ENCODE measurements around the gene CBL. TPM values are rescaled to one million over a fixed set of nuclear protein-coding genes. Genes with fewer than 3 reads are reported as not detected.

The CBL gene
- total and polyA plus RNA-seq, 2 donors from 2014 or later = 2.0 to 20.6 TPM

GRCh38 chr11:119340335-119341221 lies 134.4 kb downstream of the CBL start, which contains the start of gene C1QTNF5:
Gene C1QTNF5 (minus strand): TSS chr11:119340883. CDS start chr11:119340397, 486 bp downstream.
- peak within 1 kb of the TSS in 1 of 3 donors; percentile 56 for H3K4me3 ChIP-seq (ENCODE audit: low read length in 3 of 3)
- H3K36me3 ChIP-seq (ENCODE audit: control insufficient read depth in 2 of 3, insufficient read depth in 3 of 3, low read length in 3 of 3) = no peaks in the 10 kb centered on the region
- no peaks in the 10 kb centered on the region for H3K27me3 ChIP-seq (ENCODE audit: control insufficient read depth, insufficient read depth, low read length)
- intact Hi-C loops (cut with DNase I) = no loop called here
- peak; percentile 74 to 96 (median 82) for DNase-seq
- TF ChIP-seq CTCF (IDR thresholded peaks at IDR 0.05; ENCODE audit: borderline replicate concordance, extremely low read depth, insufficient read depth) = no peak
- H3K27ac ChIP-seq (ENCODE audit: low read depth in 2 of 2, low read length in 2 of 2) = peak within 1 kb of the TSS; percentile 80 to 82
- peak within 1 kb of the TSS in 2 of 3 donors; percentile 57 to 73 for H3K9ac ChIP-seq (ENCODE audit: low read length in 3 of 3)
- H3K9me3 ChIP-seq (ENCODE audit: control insufficient read depth in 2 of 3, insufficient read depth in 1 of 3, low read length in 3 of 3) = no peaks in the 10 kb centered on the region
- no peak for FAIRE-seq
- peaks cover 0 to 24% (median 6%) of the 10 kb centered on the region in 3 donors for H3K4me1 ChIP-seq (ENCODE audit: control insufficient read depth in 2 of 3, insufficient read depth in 2 of 3, low read depth in 1 of 3, low read length in 3 of 3)

- Histone ChIP-seq H3K4me1 (ENCODE audit: control insufficient read depth in 2 of 3, insufficient read depth in 2 of 3, low read depth in 1 of 3, low read length in 3 of 3) (peaks cover 0 to 21% (median 6%) of the 10 kb centered on the region in 3 donors), H3K9me3 (ENCODE audit: control insufficient read depth in 2 of 3, insufficient read depth in 1 of 3, low read length in 3 of 3) (no peaks in the 10 kb centered on the region), H3K4me3 (ENCODE audit: low read length in 3 of 3) (peak overlapping the region in 1 of 3 donors; percentile 56), H3K9ac (ENCODE audit: low read length in 3 of 3) (peak overlapping the region in 1 of 3 donors; percentile 73), H3K27ac (ENCODE audit: low read depth in 2 of 2, low read length in 2 of 2) (peak overlapping the region; percentile 71 to 80), H3K36me3 (ENCODE audit: control insufficient read depth in 2 of 3, insufficient read depth in 3 of 3, low read length in 3 of 3) (no peaks in the 10 kb centered on the region), H3K27me3 (ENCODE audit: control insufficient read depth, insufficient read depth, low read length) (no peaks in the 10 kb centered on the region)
- intact Hi-C loops (cut with DNase I) = no loop called here
- TF ChIP-seq CTCF (IDR thresholded peaks at IDR 0.05; ENCODE audit: borderline replicate concordance, extremely low read depth, insufficient read depth) = no peak
- FAIRE-seq (no peak), DNase-seq (peak in 2 of 5 donors; percentile 59 to 74)
Observed at GRCh38 chr11:119341222-119342022, 135.3 kb downstream of the CBL start.

GRCh38 chr11:119342023-119342300 lies 135.8 kb downstream of the CBL start:
- FAIRE-seq = no peak
- H3K9ac ChIP-seq (ENCODE audit: low read length in 3 of 3) = no peak overlapping the region
- H3K27ac ChIP-seq (ENCODE audit: low read depth in 2 of 2, low read length in 2 of 2) = no peak overlapping the region

More at GRCh38 chr11:119342023-119342300, 135.8 kb downstream of the CBL start:
- no peaks in the 10 kb centered on the region for H3K36me3 ChIP-seq (ENCODE audit: control insufficient read depth in 2 of 3, insufficient read depth in 3 of 3, low read length in 3 of 3)
- peaks cover 0 to 21% (median 6%) of the 10 kb centered on the region in 3 donors for H3K4me1 ChIP-seq (ENCODE audit: control insufficient read depth in 2 of 3, insufficient read depth in 2 of 3, low read depth in 1 of 3, low read length in 3 of 3)
- peak in 1 of 5 donors; percentile 67 for DNase-seq
- H3K4me3 ChIP-seq (ENCODE audit: low read length in 3 of 3) = no peak overlapping the region
- intact Hi-C loops (cut with DNase I) = no loop called here
- no peaks in the 10 kb centered on the region for H3K9me3 ChIP-seq (ENCODE audit: control insufficient read depth in 2 of 3, insufficient read depth in 1 of 3, low read length in 3 of 3)
- H3K27me3 ChIP-seq (ENCODE audit: control insufficient read depth, insufficient read depth, low read length) = no peaks in the 10 kb centered on the region
- no peak for TF ChIP-seq CTCF (IDR thresholded peaks at IDR 0.05; ENCODE audit: borderline replicate concordance, extremely low read depth, insufficient read depth)

Data from kidney (tissue), 14 donors.